Muscle of arm (tissue), 12 donors: ENCODE measurements around the gene CHCHD6. TPM values are rescaled to one million over a fixed set of nuclear protein-coding genes. Genes with fewer than 3 reads are reported as not detected.

Source experiments
- DNase-seq: peaks from one replicate; pipeline ENCODE4 v3.0.0-alpha.2; 2013
- polyA plus RNA-seq, 12 donors: library from polyadenylated mRNA; unstranded; fragments of 120-200 nt; gene quantifications; one replicate each; pipeline ENCODE4 v1.2.1, GENCODE V29; 2013; ENCODE audit not compliant: insufficient read length in 12 of 12

Gene CHCHD6
- polyA plus RNA-seq, 12 donors = 4.7 to 12.8 (median 7.3) TPM; not detected in 1

DNA sequence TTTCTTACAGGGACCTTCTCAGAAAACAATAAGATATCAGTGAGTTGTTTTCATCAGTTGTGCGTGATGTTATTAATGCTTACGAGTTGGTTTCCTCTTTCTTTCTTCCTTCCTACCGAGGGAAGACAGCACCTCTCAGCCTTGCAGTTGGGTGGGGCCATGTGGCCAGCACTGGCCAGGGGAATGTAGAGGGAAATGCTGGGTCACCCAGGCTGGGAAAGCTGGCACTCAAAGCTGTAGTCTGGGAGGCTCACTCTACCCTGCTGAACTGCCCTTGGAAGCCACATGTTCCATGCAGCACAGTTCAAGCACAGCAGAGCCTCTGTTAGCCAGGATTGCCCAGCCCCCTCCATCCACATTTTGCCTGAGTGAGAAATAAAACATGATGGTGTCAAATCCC lies 10.1 kb upstream of the CHCHD6 start:
- no peak for DNase-seq

- DNase-seq = no peak
These were observed 7.3 kb upstream of the CHCHD6 start for GRCh38 chr3:126696701-126697267.

DNA sequence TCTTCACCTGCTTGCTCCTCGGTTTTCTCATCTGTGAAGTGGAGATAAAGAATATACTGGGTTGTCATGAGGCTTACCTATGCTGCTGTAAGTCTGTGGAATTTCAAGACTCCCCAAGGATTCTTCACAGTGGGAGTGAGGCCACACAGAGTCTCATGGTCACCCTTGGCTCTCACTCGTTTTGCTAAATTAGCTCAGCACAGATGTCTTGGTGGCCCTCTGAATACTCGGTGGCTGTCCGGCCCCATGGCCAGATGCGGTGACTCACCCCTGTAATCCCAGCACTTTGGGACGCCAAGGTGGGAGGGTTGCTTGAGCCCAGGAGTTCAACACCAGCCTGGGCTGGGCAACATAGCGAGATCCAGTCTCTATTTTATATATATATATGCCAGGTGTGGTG lies 5.0 kb upstream of the CHCHD6 start:
- DNase-seq = no peak

DNA sequence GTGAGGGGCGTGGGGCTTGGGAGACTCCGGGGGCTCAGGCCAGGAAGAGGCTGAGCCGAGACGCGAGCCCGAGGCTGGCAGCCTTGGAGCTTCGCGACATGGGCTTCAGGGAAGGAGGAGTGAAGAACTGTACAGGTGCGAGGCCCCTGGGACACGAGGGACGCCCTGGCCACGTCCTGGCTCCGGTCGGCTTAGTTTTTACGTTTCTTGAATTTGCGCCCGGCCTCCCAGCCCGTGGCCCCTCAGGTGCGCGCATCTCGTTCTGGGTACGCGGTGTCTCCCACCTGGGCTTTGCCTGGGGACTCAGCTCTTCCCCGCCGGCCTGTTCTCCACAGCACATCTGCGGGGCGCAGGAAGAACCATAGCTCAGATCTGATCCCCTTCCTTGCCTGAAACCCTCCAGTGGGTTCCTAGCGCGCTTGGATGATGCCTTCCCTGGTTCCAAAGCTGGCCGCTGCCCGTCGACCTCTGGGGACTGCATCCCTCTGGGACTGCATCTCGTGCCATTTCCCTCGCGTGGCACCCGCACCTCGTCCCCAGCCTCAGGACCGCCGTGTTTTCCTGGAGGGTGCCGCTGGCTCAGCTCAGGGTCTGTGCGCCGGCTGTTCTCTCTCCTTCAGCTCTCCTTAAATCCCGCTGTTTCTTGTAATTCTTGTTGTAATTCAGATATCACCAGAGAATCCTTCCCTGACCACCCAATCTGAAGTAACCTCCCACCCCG lies 614 bp downstream of the CHCHD6 start:
- no peak for DNase-seq

DNA sequence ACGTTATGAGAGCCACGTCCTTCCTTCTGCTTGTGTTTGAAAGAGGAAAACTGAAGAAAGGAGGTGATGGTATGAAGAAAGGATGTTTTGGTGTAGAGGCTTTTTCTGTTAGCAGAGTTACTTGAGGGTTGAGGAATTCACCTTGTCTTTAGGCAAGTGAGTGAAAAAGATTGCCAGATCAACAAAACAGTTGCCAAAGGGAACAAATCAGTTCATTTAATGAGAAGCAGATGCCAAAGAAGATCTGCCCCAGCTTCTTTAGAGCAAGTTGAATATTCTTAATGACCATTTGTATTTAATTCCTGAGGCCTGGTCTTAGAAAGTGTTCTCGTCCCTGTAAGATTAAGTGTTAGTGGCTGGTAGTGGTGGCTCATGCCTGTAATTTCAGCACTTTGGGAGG lies 2.6 kb downstream of the CHCHD6 start:
- no peak for DNase-seq

DNA sequence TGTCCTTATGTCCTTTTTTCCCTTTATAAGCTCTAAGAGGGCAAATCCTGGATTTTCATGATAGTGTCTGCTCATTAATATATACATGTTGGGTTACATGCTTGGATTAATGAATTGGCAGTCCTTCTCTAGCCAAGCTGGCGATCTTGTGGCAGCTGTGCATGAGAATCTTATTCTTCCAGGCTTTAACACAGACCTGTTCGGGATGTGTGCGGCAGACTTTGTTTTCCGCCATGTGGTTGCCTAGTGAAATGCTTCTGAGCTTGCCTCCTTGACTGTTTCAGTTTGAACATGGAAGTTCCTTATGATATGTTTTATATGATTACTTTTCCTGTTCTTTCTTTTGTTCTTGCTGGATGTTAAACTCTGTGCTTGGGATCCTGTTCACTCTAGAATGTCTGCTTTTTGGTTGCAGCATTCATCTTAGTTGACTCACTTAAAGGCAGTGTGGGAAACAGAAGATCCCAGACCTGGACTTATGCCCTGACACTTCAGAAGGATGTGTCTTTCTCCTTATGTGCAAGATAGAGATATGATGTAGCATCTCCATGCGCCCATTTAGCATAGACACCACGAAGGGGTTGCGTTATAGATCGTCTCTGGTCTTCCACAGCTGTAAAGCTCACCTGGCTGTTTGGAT lies 7.2 kb downstream of the CHCHD6 start:
- no peak for DNase-seq

GRCh38 chr3:126713199-126713598 lies 9.2 kb downstream of the CHCHD6 start:
- no peak for DNase-seq

DNA sequence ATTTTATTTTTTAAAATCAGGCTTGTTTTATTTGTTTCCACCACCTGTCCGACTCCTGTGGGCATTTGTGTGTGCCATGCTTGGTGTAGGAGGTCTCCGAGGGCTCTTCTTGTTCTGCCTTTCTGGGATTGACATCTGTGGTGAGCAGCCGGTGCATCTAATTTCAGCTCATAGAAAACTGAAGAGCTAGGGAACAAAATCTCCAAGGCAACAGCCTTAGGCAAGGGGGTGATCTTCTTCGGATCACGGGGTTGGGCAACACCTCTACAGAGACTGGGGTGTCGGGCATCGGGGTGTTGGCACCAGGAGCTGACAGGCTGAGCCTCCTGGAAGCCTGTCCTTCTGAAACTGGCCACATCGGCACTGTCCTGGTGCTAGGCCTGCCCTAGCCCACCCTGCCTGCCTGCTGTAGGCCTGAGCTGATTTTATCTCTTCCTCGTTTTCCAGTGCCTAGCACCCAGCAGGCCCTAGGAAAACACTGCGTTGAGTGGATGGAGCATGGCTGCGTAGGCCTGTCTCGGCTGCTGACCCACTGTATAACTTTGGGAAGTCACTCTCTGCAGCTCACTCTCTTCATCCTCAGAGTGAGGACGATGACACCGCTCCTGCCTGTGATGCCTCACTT lies 10.3 kb downstream of the CHCHD6 start:
- no peak for DNase-seq

GRCh38 chr3:126714921-126715320 lies 10.9 kb downstream of the CHCHD6 start:
- no peak for DNase-seq

GRCh38 chr3:126715432-126715831 lies 11.4 kb downstream of the CHCHD6 start:
- DNase-seq = no peak

GRCh38 chr3:126716057-126716456 lies 12.0 kb downstream of the CHCHD6 start:
- DNase-seq = no peak

DNA sequence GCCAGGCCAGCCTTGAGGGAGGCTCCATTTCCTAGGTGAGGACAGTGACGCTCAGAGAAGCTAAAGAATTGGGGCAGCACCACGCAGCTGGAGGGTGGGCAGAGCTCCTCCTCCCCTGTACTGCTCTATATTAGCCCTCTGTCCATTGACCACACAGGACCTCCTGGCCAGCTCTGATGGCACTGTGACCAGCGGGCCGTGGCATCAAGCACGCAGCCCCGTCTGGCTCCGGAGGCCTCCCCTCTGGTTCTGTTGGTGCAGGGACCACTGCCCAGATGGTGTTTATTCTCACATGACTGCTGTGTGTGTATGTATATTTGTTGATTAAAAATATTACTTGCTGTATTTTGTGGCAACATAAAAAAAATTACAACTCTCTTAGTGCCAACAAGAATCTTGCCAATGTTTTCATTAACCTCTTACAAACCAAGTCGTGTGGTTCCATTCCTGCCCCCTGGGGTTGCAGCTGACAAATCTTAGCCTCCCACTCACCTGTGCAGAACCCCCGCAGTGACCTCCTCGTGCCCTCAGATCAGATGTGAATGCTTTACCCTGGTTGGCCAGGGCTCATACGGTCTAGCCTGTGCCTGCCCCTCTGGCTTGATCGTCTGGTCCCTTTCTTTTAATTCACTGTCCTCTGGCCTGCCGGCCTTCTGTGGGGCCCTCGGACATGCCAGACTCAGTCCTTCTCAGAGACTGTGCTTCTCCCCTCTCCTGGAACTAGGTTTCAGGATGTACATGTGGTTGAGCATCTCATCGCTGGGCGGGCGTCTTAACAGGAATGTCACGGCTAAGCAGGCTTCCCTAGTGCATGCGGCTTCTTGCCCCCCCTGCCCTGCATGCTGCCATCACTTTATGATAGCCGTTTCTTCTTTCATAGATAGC lies 14.8 kb downstream of the CHCHD6 start:
- DNase-seq = no peak

DNA sequence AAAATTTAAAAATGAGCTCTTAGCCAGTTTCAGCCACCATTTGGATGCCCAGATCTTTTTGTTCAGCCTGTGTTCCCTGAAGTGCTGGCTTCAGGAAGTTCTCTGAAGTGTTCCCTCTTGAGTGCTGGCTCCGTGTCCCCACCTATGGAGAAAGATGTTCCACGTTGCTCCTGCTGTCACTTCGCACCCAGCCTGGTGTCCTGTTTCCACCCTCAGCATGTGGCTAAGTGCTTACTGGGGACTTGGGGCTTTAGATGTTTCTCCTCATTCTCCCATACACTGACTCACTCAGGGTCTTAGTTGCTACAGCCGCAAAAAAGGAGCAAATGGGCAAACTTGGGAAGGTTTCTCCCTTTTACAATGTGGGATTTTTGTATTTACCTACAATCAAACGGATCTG lies 16.6 kb downstream of the CHCHD6 start:
- DNase-seq = no peak

GRCh38 chr3:126721246-126721645 lies 17.2 kb downstream of the CHCHD6 start:
- DNase-seq = no peak

- DNase-seq = no peak
These were observed 19.2 kb downstream of the CHCHD6 start for GRCh38 chr3:126723237-126723636.

- no peak for DNase-seq
These were observed 19.8 kb downstream of the CHCHD6 start for GRCh38 chr3:126723801-126724200.

DNA sequence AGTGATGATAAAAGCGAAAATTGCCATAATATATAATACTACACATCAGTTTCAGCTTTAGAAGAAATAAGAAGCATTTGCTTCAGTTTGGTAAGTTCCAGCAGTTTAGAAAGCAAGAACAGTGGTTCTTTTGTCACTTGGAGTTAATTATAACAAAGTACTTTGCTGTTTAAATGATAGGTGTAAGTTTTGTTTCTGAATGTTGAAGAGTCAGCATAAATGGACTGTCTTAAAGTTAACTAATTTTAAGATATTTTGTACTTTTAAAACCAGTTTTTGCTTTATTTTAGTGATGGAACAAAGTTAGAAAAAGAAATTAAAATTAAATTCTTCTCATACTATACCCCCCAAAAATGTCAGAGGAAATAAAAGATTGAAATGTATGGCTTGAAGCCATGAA lies 24.6 kb downstream of the CHCHD6 start:
- DNase-seq = no peak

GRCh38 chr3:126730376-126730775 lies 26.3 kb downstream of the CHCHD6 start:
- DNase-seq = no peak

GRCh38 chr3:126731044-126731443 lies 27.0 kb downstream of the CHCHD6 start:
- DNase-seq = no peak

DNA sequence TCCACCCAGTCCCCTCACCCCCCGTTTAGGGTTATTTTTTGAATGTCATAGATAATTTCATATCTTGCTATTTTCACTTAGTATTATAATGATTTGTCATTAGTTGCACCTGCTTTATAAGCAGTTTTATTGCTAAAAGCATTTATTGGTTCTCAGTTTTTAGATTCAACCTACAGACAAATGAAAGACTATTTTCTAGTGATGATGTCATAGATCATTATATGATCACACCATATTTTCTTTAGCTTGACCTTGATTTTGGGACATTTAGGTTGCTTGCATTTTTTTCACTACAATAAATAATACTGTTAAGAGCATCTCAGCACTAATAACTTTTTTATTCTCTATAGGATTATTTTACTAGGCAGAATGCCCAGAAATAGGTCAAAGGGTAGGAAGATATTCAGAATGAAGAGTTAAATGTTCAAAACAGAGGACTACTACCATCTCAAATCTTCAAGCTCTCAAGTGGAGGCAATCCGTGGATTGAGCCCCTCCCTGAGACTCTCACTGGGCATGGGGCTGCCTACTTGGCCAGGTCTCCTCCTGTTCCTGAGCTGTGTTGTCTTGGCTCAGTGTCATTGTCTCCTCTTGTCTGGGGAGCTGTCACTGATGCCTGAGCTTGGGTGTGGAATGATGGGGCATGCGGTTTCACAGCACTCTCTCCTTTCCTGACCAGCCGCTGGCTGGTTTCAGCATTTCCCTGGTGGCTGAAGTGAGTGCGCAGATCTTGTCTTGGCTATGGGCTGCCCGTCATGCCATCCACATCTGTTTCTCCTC lies 28.4 kb downstream of the CHCHD6 start:
- DNase-seq = no peak

- no peak for DNase-seq
These were observed 29.0 kb downstream of the CHCHD6 start for GRCh38 chr3:126733061-126733430.
